Activated gamma-delta T cell treated with Interleukin-2 at 50 U/mL for 16 hours (primary cell): ENCODE data around the gene CBFA2T2.
"Not testable (repeated sequence)": the region's sequence is repeated elsewhere in the genome, so short reads cannot be mapped to it uniquely, and the experiment has no call there.

Experiments
- DNase-seq: peaks from one replicate; pipeline ENCODE4 v3.0.0-alpha.2; 2020

The CBFA2T2 gene

GRCh38 chr20:33553516-33553915 lies 63.6 kb downstream of the CBFA2T2 start:
- DNase-seq, result no peak

- peak; percentile 23 for DNase-seq
Measured at GRCh38 chr20:33554914-33555420, 65.1 kb downstream of the CBFA2T2 start.

- no peak for DNase-seq
Measured at GRCh38 chr20:33555755-33556154, 65.9 kb downstream of the CBFA2T2 start.

GRCh38 chr20:33556246-33556645 lies 66.3 kb downstream of the CBFA2T2 start:
- no peak for DNase-seq

GRCh38 chr20:33558348-33559144 lies 68.7 kb downstream of the CBFA2T2 start:
- no peak for DNase-seq

- DNase-seq, result no peak
Measured at GRCh38 chr20:33559212-33559611, 69.3 kb downstream of the CBFA2T2 start.

- no peak for DNase-seq
Measured at GRCh38 chr20:33560026-33560425, 70.1 kb downstream of the CBFA2T2 start.

- not testable (repeated sequence) for DNase-seq
Measured at GRCh38 chr20:33561053-33561452, 71.2 kb downstream of the CBFA2T2 start.

GRCh38 chr20:33561692-33562601 lies 72.1 kb downstream of the CBFA2T2 start:
- DNase-seq, result no peak

GRCh38 chr20:33563788-33564187 lies 73.9 kb downstream of the CBFA2T2 start:
- no peak for DNase-seq

GRCh38 chr20:33566781-33567603 lies 77.1 kb downstream of the CBFA2T2 start:
- DNase-seq, result no peak

- no peak for DNase-seq
Measured at GRCh38 chr20:33567949-33568348, 78.1 kb downstream of the CBFA2T2 start.

- DNase-seq, result no peak
Measured at GRCh38 chr20:33568378-33568777, 78.5 kb downstream of the CBFA2T2 start.

GRCh38 chr20:33568868-33569801 lies 79.2 kb downstream of the CBFA2T2 start:
- DNase-seq, result no peak

GRCh38 chr20:33569802-33570391 lies 80.0 kb downstream of the CBFA2T2 start:
- DNase-seq, result no peak

- no peak for DNase-seq
Measured at GRCh38 chr20:33570743-33571142, 80.8 kb downstream of the CBFA2T2 start.

- DNase-seq, result not testable (repeated sequence)
Measured at GRCh38 chr20:33573268-33573667, 83.4 kb downstream of the CBFA2T2 start.

GRCh38 chr20:33575282-33575681 lies 85.4 kb downstream of the CBFA2T2 start:
- no peak for DNase-seq

- DNase-seq, result no peak
Measured at GRCh38 chr20:33576432-33577125, 86.7 kb downstream of the CBFA2T2 start.

- no peak for DNase-seq
Measured at GRCh38 chr20:33578510-33578909, 88.6 kb downstream of the CBFA2T2 start.

GRCh38 chr20:33583143-33583542 lies 93.2 kb downstream of the CBFA2T2 start:
- DNase-seq, result no peak
